ENCODE results near the gene ID2.

The ID2 gene

DNA sequence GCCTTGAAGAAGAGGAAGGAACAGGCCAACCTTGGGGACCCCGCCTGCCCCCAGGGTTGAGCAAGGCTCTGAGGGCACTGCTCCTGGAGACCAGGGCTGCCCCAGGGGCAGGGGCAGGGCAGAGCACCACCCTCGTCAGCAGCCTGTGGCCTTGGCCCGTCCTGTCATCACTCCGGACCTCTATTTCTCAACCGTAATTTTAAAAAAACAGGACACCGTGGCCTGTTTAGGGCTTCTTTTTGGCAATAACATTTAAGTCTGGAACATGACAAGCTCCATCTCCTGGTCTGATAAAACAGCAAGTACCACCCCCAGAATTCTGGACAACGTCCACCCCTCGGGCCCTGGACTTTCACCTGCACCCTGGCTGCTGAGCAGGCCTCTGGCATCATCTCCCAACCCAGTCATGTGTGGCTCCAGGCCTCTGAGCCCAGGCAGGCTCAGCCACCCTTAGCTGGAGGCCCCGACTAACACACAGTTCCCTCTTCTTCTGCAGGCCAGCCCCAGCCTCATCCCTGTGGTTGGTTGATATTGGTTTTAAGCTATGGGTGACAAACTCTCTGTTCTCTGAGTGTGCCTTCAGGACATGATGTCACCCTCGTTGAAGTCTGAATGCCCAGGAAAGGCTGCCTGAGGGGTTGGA lies 22.6 kb upstream of the ID2 start:
- Histone ChIP-seq H3K27ac (ENCODE audit: low read depth, low read length) (no peak overlapping the region), H3K36me3 (ENCODE audit: control insufficient read depth, insufficient read depth, low read length) (no peaks in the 10 kb centered on the region), H3K9ac (ENCODE audit: low read length) (no peak overlapping the region)

DNA sequence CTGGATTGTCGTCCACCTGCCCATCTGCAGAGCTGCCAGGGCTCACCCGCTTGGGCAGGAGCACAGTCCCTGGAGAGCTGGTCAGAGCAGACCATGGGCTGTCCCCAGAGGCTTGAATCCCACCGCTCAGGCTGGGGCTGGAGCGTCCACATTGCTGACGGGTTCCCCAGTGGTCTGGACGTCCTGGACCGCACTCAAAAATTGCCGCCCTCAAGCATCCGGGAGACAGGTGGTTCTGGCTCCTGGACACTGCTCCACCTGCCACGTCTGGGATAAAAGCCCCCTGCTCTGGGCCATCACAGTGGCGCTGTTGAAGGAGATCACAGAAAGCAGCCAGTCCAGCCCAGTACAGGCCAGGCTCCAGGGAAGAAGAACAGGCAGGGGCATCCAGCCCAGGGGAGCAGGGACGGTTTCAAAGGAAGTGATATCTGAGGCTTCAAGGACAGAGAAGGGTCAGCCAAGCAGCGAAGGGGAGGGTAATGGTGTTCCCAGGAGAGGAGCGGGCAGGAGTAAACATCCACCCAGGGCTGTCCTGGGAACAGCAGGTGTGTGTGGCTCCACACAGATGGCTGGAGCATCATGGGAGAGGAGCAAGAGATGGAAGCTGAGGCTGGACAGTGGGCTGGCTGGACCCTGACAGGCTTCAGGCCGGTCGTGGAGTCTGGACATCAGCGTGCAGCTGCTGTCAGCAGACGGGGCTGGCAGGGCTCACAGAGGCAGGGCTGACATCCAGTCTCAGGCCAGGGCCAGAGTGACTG lies 21.9 kb upstream of the ID2 start:
- no peak overlapping the region for H3K27ac ChIP-seq (ENCODE audit: low read depth, low read length)
- no peaks in the 10 kb centered on the region; the same call in 1 of the 2 replicates for H3K27me3 ChIP-seq (ENCODE audit: control insufficient read depth, insufficient read depth, low read length)
- H3K4me1 ChIP-seq (ENCODE audit: control insufficient read depth, insufficient read depth, low read length) = no peaks in the 10 kb centered on the region; the same call in 1 of the 2 replicates
- no peaks in the 10 kb centered on the region for H3K9me3 ChIP-seq (ENCODE audit: control insufficient read depth, insufficient read depth, low read depth, low read length)
- H3K9ac ChIP-seq (ENCODE audit: low read length) = no peak overlapping the region
- no peak overlapping the region for H3K4me3 ChIP-seq (ENCODE audit: low read depth, low read length)
- H3K36me3 ChIP-seq (ENCODE audit: control insufficient read depth, insufficient read depth, low read length) = no peaks in the 10 kb centered on the region

More for the DNA sequence above, 22.6 kb upstream of the ID2 start:
- Histone ChIP-seq H3K9me3 (ENCODE audit: control insufficient read depth, insufficient read depth, low read depth, low read length) (no peaks in the 10 kb centered on the region), H3K27me3 (ENCODE audit: control insufficient read depth, insufficient read depth, low read length) (no peaks in the 10 kb centered on the region; the same call in 1 of the 2 replicates), H3K4me1 (ENCODE audit: control insufficient read depth, insufficient read depth, low read length) (no peaks in the 10 kb centered on the region; the same call in 1 of the 2 replicates), H3K4me3 (ENCODE audit: low read depth, low read length) (no peak overlapping the region)

DNA sequence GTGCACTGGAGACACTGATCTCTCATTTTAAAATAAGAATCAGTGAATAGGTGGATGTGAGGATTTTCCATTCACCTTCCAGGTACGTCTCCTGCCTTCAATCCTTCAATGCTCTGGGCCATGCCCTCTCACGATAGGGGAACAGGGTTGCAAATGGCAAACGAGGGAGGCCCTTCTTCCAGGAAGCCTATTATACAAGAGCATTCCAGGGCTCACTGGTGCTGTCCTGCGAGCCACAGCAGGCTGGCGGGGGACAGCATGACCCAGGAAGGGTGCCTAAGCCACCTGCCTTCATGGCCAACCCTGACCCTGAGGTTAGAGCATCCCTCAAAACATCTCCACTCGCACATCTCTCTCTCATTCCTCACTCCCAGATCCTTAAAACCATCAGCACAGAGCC lies 20.6 kb upstream of the ID2 start:
- Histone ChIP-seq H3K4me1 (ENCODE audit: control insufficient read depth, insufficient read depth, low read length) (no peaks in the 10 kb centered on the region; the same call in 1 of the 2 replicates), H3K27ac (ENCODE audit: low read depth, low read length) (no peak overlapping the region), H3K9me3 (ENCODE audit: control insufficient read depth, insufficient read depth, low read depth, low read length) (no peaks in the 10 kb centered on the region), H3K36me3 (ENCODE audit: control insufficient read depth, insufficient read depth, low read length) (no peaks in the 10 kb centered on the region), H3K27me3 (ENCODE audit: control insufficient read depth, insufficient read depth, low read length) (no peaks in the 10 kb centered on the region; the same call in 1 of the 2 replicates), H3K4me3 (ENCODE audit: low read depth, low read length) (no peak overlapping the region), H3K9ac (ENCODE audit: low read length) (no peak overlapping the region)

DNA sequence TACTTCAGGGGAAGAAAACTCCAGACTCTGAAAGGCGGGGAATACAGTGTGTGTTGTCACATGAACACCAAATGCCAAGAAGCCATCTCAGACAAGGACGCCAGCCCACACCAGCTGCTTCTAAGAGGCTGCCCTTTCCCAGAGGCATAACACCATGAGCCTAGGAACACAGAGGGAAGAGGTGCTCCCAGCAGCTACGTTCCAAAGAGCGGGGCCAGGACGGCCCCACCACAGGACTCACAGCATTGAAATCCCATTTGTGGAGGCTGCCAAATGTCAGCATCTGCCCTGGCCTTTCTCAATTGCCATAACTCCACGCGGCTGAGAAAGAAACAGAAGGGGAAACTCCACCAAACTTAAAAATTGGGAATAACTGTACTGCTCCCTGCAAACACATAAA lies 20.1 kb upstream of the ID2 start:
- Histone ChIP-seq H3K4me1 (ENCODE audit: control insufficient read depth, insufficient read depth, low read length) (no peaks in the 10 kb centered on the region; the same call in 1 of the 2 replicates), H3K27me3 (ENCODE audit: control insufficient read depth, insufficient read depth, low read length) (no peaks in the 10 kb centered on the region; the same call in 1 of the 2 replicates), H3K27ac (ENCODE audit: low read depth, low read length) (no peak overlapping the region), H3K9ac (ENCODE audit: low read length) (no peak overlapping the region), H3K4me3 (ENCODE audit: low read depth, low read length) (no peak overlapping the region), H3K9me3 (ENCODE audit: control insufficient read depth, insufficient read depth, low read depth, low read length) (no peaks in the 10 kb centered on the region), H3K36me3 (ENCODE audit: control insufficient read depth, insufficient read depth, low read length) (no peaks in the 10 kb centered on the region)

DNA sequence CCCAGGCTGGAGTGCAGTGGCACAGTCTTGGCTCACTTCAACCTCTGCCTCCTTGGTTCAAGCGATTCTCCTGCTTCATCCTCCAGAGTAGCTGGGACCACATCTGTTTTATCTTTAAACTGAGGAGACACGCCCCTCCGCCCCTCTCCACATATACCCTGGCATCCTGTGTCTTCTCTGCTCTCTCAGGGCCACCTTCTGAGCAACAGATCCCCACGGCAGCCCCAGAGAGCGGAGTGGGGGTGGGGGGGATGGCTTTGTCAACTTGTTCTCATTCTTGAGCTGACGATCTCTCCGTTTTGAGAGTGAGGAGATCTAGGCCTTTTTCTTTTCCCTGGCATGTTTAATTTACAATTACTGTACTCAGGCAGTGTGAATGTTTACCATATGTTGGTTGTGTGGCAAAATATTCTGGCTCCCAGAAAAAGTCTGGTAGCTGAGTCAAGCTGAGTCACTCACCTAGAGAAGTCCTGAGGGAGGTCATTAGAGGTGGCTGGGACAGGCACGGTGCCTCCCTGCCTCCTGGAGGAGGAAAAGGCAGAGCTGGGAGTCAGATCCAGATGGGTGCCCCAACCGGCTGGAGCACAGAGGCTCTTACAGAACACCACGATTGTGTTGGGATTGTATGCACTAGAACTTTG lies 19.5 kb upstream of the ID2 start:
- no peaks in the 10 kb centered on the region for H3K9me3 ChIP-seq (ENCODE audit: control insufficient read depth, insufficient read depth, low read depth, low read length)
- no peak overlapping the region for H3K4me3 ChIP-seq (ENCODE audit: low read depth, low read length)
- H3K4me1 ChIP-seq (ENCODE audit: control insufficient read depth, insufficient read depth, low read length) = no peaks in the 10 kb centered on the region; the same call in 1 of the 2 replicates
- H3K27ac ChIP-seq (ENCODE audit: low read depth, low read length) = no peak overlapping the region
- H3K27me3 ChIP-seq (ENCODE audit: control insufficient read depth, insufficient read depth, low read length) = no peaks in the 10 kb centered on the region; the same call in 1 of the 2 replicates
- no peaks in the 10 kb centered on the region for H3K36me3 ChIP-seq (ENCODE audit: control insufficient read depth, insufficient read depth, low read length)
- no peak overlapping the region for H3K9ac ChIP-seq (ENCODE audit: low read length)

DNA sequence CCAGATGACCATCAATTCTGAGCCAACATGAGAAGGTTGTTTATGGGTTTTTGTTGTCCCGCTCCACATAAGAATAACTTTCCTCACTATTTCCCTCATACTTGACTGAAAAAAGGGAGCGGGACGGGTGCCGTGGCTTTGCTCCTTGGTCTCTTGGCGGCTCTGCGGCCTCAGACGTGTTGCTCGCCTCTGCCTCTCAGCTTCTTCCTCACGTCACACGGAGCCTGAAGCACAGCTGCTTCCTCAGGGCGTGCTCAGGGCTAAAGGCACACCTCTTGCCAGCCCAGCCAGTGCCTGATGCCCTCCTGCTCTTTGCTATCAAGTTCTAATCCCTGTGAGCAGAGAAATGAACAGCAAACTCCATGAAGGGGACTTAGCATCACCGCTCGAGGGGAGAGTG lies 17.9 kb upstream of the ID2 start:
- Histone ChIP-seq H3K27ac (ENCODE audit: low read depth, low read length) (no peak overlapping the region), H3K9me3 (ENCODE audit: control insufficient read depth, insufficient read depth, low read depth, low read length) (no peaks in the 10 kb centered on the region), H3K27me3 (ENCODE audit: control insufficient read depth, insufficient read depth, low read length) (no peaks in the 10 kb centered on the region), H3K4me3 (ENCODE audit: low read depth, low read length) (no peak overlapping the region), H3K4me1 (ENCODE audit: control insufficient read depth, insufficient read depth, low read length) (no peaks in the 10 kb centered on the region; the same call in 1 of the 2 replicates), H3K36me3 (ENCODE audit: control insufficient read depth, insufficient read depth, low read length) (no peaks in the 10 kb centered on the region), H3K9ac (ENCODE audit: low read length) (no peak overlapping the region)

DNA sequence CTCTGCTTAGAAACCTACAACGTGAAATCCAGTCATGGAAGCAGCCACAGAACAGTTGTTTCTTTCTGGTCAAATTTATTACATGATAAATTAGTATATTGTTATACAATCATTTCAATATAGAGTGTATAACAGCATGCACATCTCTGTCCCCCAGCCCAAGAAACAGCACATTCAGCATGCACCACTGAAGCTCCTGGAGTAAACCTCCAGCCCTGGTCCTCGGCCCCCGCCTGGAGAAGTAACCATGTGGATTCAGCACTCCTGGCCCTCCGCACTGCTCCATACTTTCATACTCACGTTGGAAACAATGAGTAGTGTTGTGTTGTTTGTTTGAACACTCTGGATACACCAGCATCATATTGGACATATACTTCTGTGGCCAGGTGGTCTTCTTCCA lies 15.3 kb upstream of the ID2 start:
- no peaks in the 10 kb centered on the region; the same call in 1 of the 2 replicates for H3K27me3 ChIP-seq (ENCODE audit: control insufficient read depth, insufficient read depth, low read length)
- H3K4me1 ChIP-seq (ENCODE audit: control insufficient read depth, insufficient read depth, low read length) = no peaks in the 10 kb centered on the region; the same call in 1 of the 2 replicates
- H3K36me3 ChIP-seq (ENCODE audit: control insufficient read depth, insufficient read depth, low read length) = no peaks in the 10 kb centered on the region
- H3K9me3 ChIP-seq (ENCODE audit: control insufficient read depth, insufficient read depth, low read depth, low read length) = no peaks in the 10 kb centered on the region
- H3K4me3 ChIP-seq (ENCODE audit: low read depth, low read length) = no peak overlapping the region
- H3K27ac ChIP-seq (ENCODE audit: low read depth, low read length) = no peak overlapping the region
- no peak overlapping the region for H3K9ac ChIP-seq (ENCODE audit: low read length)

DNA sequence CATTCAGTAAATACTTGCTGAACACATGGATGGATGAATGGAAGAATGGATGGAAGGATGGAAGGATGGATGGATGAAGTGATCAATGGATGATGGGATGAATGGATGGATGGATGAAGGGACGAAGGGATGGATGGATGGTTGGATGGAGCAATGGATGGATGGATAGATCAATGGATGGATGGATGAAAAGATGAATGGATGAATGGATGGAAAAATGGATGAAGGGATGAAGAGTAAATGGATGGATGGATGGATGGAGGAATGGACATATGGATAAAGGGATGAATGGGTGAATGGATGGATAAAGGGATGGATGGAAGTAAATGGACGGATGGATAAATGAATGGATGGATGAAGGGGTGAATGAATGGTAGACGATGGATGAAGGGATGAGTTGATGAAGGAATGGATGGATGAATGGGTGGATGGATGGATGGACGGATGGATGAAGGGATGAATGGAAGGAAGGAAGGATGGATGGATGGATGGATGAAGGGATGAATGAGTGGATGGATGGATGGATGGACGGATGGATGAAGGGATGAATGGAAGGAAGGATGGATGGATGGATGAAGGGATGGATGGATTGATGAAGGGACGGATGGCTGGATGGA lies 13.9 kb upstream of the ID2 start:
- H3K27me3 ChIP-seq (ENCODE audit: control insufficient read depth, insufficient read depth, low read length) = no peaks in the 10 kb centered on the region; the same call in 1 of the 2 replicates

DNA sequence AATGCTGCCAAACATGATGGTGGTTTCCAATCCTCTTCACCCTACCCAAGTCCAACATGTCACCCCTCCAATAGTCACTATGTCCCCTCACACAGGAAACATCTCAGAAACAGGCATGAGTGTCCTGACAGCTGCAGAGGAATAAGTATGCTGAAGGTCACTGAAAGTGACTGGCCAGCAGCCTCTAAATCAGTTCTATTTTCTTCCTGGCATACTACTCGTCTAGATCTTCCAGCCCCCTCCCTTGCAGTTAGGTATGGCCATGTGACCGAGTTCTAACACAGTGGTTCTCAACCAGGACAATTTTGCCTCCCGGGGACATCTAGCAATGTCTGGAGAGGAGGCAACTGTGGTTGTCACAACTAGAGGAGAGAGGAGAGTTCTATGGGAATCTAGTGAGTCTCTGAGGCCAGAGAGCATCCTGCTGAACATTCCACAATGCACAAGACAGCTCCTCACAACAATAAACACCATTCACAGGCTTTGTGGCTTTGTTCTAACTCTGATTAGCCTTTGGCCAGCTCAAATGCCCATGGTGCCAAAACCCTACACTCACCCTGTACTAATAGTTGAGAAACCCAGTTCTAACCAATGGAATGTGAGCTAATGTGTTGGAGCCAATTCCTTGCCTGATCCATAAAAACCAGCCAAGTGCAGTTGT lies 12.6 kb upstream of the ID2 start:
- peaks cover under 1% of the 10 kb centered on the region; the same call in 1 of the 2 replicates for H3K27me3 ChIP-seq (ENCODE audit: control insufficient read depth, insufficient read depth, low read length)
- H3K4me3 ChIP-seq (ENCODE audit: low read depth, low read length) = no peak overlapping the region
- H3K9me3 ChIP-seq (ENCODE audit: control insufficient read depth, insufficient read depth, low read depth, low read length) = peaks cover 5% of the 10 kb centered on the region
- H3K4me1 ChIP-seq (ENCODE audit: control insufficient read depth, insufficient read depth, low read length) = no peaks in the 10 kb centered on the region
- no peaks in the 10 kb centered on the region for H3K36me3 ChIP-seq (ENCODE audit: control insufficient read depth, insufficient read depth, low read length)
- H3K27ac ChIP-seq (ENCODE audit: low read depth, low read length) = no peak overlapping the region
- no peak overlapping the region for H3K9ac ChIP-seq (ENCODE audit: low read length)

More for the DNA sequence above, 13.9 kb upstream of the ID2 start:
- Histone ChIP-seq H3K9ac (ENCODE audit: low read length) (no peak overlapping the region), H3K4me3 (ENCODE audit: low read depth, low read length) (no peak overlapping the region), H3K9me3 (ENCODE audit: control insufficient read depth, insufficient read depth, low read depth, low read length) (no peaks in the 10 kb centered on the region), H3K4me1 (ENCODE audit: control insufficient read depth, insufficient read depth, low read length) (no peaks in the 10 kb centered on the region), H3K36me3 (ENCODE audit: control insufficient read depth, insufficient read depth, low read length) (no peaks in the 10 kb centered on the region), H3K27ac (ENCODE audit: low read depth, low read length) (no peak overlapping the region)

DNA sequence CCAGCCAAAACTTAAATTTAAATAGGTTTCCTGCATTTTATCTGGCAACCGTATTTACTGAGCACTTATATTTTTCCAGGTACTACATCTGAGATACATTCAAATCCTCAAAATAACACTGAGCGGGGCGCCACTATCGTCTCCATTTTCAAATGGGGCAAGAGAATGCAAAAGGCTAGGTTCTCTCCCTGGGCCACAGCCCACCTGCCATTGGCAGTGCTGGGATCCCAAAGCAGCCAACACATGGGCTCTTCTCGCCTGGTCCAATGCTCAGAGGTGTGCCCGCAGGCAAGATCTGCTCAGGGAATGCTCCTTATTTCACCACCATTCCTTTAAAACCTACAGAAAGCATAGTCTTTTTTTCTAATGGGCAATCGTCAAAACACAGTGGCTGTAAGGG lies 11.3 kb upstream of the ID2 start:
- no peak overlapping the region for H3K4me3 ChIP-seq (ENCODE audit: low read depth, low read length)
- no peaks in the 10 kb centered on the region for H3K4me1 ChIP-seq (ENCODE audit: control insufficient read depth, insufficient read depth, low read length)
- no peak overlapping the region for H3K27ac ChIP-seq (ENCODE audit: low read depth, low read length)
- peaks cover 14% of the 10 kb centered on the region for H3K27me3 ChIP-seq (ENCODE audit: control insufficient read depth, insufficient read depth, low read length)
- H3K9ac ChIP-seq (ENCODE audit: low read length) = no peak overlapping the region
- peaks cover 16% of the 10 kb centered on the region for H3K9me3 ChIP-seq (ENCODE audit: control insufficient read depth, insufficient read depth, low read depth, low read length)
- H3K36me3 ChIP-seq (ENCODE audit: control insufficient read depth, insufficient read depth, low read length) = no peaks in the 10 kb centered on the region
